GM19467 (cell line): ENCODE results near the gene SMU1.
"Not testable (repeated sequence)": the region's sequence is repeated elsewhere in the genome, so short reads cannot be mapped to it uniquely, and the experiment has no call there.

Source experiments
- ATAC-seq: cut with Tn5 transposase; IDR thresholded peaks from one replicate; pipeline ENCODE4 v1.9.1; 2021; ENCODE audit warnings: mild to moderate bottlenecking, moderate library complexity; ENCODE audit not compliant: unreplicated experiment

SMU1 gene

DNA sequence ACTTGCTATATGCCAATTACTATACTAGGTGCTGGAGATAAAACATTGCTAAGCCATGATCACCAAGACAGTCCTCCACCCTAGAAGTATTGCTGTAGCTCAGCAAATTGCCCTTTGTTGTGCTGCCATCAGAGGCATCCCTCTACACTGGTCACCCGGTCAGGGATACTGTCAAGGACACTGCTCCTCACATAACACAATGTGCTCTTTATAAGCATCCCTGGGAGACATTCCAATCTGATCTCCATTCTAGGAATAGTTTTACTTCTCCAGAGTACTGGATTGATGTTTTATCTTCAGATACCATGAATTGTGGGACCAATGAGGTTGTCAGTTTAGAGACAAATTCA is 61.8 kb downstream of the SMU1 start:
- ATAC-seq = no peak

DNA sequence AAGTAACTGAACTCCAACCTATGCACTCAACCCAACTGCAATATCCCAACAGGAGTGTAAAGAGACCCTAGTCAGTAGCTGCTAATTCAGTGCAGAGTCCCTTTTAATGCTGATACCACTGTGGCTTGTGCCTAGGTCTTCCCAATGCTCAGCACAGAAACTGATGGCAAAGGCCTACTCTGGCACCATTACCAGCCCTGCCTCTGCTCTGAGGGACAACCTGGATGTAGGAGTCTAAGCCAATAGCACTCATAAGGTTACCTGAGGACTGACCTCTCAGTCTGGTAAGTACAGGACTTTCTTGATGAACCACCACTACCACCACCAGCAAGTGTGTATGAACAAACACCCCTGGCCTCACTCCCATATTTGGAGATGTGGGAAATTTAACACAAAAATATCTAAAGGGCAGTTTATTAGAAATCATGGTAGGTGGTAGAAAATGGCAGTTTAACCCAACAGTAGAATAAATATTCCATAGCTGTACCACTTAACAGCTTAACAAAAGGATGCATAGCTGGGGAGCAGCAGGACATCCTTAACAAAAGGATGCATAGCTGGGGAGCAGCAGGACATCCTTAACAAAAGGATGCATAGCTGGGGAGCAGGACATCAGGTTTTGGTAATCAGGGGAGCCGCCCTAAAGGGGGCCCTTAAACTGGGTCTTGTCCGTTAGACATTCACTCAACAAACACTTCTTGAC is 62.4 kb downstream of the SMU1 start:
- no peak for ATAC-seq

DNA sequence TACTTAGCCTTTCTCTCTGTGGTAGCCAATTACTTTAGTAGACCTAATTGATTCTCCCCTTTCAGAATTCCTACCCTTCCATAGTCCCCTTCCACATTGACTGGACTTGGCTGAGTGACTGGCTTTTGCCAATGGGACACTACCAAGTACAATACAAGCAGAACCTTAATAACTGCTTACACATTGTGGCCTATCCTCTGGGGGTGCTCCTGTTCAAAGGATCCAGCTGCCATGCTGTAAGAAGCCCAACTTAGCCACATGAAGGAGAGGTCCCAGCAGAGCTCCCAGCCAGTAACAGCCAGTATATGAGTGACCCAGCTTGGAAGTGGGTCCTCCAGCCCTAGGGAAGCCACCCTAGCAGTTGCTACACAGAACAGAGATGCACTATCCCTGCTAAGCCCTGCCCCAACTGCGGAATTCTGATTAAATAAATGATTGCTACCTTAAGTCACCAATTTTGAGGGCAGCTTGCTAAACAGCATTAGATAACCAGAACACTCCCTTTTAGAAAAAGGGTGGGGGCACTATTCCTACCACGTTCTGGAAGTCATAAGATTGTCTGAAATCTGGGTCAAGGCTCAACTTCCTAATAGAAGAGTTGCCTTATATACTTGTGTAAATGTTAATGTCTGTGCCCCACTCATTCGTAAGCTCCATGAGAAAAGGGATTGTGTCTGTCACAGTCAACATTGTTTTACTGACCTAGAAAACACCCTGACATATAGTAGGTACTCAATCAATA is 64.0 kb downstream of the SMU1 start:
- no peak for ATAC-seq

DNA sequence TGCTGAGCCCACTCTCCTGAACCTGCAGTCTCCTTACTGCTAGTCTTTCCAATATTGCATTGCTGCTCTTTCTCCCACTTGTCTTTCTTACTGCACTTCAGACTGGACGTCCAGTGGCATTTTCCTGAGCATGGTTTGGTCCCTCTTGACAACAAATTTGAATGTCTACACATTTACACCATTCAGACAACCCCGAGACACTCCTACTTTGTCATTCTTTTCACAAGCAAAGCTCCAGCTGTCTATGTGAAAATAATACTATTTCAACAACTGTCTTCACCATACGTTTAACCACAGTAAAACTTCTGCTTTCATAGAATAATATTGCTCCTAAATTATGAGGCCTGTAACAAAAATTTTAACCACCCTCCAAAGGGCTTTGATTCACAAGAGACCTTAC is 64.6 kb downstream of the SMU1 start:
- no peak for ATAC-seq

DNA sequence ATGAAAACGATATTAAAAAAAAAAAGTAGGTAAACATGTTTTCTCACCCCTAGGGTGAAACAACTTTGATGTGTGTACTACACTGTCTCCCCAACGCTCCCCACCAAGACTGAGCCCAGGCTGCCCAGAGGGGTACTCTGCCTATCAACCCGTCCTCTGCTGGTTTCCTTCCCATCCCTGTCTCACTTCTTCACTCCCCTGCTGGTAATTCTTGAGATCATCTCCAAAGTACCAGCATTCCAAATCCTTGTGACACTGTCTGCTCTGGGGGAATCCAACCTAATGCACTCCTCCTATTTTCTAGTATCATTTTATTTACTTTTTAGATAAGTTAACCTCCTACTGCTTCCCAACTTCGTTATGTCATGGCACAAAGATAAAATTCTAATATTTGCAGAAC is 68.7 kb downstream of the SMU1 start:
- no peak for ATAC-seq

DNA sequence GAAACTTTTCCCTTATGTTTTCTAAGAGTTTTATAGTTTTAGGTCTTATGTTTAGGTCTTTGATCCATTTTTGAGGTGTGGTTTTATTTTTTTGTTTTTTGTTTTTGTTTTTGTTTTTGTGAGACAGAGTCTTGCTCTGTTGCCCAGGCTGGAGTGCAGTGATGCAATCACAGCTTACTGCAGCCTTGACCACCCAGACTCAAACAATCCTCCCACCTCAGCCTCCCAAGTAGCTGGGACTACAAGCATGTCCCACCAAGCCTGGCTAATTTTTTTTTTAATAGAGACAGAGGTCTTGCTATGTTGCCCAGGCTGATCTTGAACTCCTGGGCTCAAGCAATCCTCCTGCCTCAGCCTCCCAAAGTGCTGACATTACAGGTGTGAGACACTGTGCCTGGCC is 71.1 kb downstream of the SMU1 start:
- ATAC-seq = not testable (repeated sequence)

DNA sequence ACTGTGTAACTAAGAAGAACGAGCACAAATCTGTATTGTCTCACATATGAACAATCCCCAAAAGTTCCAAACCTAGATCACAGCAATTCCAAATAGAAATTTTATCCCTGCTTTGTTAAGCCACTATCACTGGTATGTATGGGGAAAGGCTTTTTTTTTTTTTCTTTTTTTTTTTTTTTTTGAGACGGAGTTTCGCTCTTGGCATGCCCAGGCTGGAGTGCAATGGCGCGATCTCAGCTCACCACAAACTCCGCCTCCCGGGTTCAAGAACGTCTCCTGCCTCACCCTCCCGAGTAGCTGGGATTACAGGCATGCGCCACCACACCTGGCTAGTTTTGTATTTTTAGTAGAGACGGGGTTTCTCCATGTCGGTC is 75.8 kb downstream of the SMU1 start:
- ATAC-seq = not testable (repeated sequence)

DNA sequence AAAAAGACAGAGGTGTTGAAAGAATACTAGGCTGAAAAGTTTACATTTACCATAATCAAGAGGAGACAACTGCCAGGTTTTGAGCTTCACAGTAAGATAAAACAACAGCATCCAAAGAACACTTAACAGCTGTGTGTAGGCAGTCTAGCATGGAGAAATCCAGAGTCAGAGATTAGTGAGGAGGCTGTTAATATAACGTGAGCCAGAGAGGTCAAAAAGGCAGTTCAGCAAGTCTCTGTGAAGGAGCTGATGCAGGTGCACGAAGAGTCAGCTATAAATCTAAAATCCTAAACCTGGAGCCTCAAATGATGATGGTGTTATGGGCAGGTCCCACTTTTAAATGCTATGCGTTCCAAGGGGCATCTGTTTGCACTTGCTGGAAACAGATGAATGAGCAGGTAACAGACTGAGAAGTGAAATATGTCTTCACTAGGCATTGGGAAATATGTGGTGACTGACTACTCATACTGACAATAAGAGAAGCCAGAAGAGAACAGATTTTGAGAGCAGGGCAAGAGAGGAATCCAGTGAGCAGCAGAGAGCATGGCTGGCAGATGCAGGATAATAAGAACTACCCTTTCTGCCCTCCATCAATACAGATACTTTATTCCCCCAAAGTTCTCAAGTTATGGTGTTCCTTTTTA is 83.8 kb downstream of the SMU1 start:
- ATAC-seq = no peak

DNA sequence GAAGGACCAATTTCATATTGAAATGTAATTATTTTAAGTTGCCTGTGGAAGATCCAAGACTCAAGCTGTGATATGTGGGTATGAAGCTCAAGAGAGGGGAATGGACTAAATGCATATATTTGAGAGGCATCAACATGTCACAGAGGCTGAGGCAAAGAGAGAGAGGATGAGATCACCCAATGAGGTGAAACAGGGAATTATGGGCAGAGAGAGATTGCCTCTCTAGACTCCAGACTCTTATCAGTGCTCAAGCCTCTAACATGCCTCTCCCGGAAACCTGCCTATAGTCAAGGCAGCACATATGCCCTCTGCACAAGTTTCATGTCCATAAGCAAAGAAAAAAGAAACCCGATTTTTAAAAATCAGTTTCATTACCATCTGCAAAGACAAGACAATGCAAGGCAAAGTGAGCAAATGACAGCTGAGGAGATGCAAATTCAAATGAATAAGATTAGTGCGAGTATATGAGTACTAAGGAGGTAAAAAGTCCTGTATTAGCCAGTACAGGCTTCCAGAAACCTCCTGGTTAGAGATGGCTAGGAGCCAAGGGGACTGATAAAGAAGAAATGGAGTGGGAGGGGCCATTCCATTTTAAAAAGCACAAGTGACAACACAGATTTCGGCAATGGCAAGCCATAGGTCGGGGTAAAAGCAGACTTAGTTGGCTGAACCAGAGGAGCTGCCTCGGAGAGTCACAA is 84.4 kb downstream of the SMU1 start:
- no peak for ATAC-seq
